DMS114 treated with DMSO at 0.1 percent for 48 hours (cell line): ENCODE results near the gene PTPRD.
"Not testable (repeated sequence)": the region's sequence is repeated elsewhere in the genome, so short reads cannot be mapped to it uniquely, and the experiment has no call there.

Experiments
- DNase-seq: peaks from one replicate; lab custom pipeline; 2025; ENCODE audit not compliant: unreplicated experiment; lab: John Stamatoyannopoulos, UW

The PTPRD gene

DNA sequence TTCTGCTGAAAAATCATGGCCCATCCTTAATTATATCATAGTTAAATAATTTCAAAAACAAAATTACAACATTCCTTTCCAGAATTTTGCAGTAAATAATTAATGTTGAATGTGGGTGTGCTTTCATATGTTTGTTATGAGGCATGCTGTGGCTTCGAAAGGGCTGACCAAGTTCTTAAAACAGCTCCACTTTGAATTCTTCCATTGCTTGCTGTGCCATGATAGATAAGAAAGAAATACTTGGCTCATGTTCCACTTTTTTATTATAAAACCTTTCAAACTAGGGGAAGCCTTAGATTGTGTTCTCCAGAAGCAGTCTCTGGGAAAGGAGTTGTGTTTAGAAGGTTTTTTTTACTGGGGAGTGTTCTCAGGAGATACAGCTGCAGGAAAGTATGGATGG lies 1534.5 kb downstream of the PTPRD start:
- no peak for DNase-seq

DNA sequence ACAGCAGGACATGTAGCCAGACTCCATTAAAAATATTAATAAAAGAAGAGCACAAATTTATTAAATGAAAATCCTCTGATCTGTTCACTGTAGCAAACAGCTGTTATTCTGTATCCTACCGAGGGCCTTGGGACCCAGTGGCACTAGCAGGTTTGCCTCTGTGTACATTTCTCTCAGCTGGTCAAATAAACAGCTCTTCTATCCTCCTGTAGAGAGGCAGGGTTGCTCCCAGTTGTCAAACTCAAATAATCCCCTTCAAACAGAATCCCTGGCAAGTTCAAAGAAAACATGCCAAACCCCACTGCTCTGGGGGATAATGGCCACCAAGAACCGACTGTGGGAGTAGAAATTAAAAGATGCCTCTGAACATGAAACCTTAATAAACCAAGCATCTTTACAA lies 1551.2 kb downstream of the PTPRD start:
- no peak for DNase-seq

DNA sequence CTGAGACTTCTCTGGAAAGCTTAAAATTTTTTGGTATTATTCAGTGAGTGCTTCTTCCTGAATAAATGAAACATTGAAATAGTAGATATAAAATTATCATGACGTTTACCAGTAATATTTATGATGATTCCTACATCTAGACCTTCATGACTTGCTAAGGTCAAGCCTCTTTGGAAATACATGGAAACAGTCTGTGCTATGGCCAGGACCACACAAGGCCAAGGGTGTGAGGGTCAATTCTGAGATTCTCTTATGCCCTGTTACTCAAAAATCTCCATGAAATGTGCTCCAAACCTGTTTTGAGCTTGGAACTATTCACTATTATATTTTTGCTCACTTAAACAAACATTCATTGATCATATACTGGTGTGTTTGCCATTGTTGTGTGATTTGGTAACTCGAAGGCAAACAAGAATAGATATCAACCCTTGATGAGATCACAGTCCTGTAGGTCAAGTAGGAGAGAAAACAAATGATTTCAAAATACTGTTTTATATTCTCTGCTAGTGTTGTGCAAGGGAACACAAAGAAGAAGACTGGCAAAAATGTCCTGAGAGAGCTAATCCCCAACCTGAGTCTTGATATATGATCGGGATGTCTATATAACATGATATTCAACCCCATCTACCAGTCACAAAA lies 1558.3 kb downstream of the PTPRD start:
- no peak for DNase-seq

DNA sequence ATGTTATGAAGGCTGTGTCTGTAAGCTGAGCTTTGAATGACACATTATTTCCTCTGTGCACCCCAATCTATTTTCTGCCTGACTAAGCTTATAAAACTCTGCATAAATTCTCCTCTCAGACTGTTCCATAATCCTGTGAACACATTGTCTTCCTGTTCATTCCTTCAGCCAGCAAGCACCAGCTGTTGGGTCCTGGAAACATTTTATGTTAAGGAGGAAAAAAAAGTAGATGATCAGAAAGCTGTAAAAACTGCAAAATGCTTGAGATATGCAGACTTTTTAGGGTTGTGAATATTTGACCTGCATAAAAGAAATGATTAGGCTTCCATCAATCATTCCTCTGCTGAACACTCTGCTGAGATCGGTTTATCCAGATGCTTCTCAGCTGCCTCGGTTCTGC lies 1567.2 kb downstream of the PTPRD start:
- no peak for DNase-seq

DNA sequence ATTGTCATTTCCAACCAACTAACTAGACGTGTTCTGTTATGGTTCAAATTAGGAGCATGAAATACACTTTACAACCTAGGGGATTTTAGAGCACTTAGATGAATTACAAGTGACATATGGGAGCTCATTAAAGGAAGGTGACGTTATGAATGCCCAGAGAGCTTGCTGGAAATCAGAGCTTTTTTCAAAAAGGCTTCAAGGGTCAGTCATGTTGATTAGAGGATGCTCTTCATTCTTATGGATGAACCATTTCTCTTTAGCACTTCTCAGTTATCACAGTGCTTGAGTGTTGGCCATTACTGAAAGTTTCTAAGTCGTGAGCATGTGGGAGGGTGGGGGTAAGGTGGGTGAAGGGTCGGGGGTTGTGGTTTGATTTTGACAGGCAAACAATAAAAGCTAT lies 1567.7 kb downstream of the PTPRD start:
- no peak for DNase-seq

DNA sequence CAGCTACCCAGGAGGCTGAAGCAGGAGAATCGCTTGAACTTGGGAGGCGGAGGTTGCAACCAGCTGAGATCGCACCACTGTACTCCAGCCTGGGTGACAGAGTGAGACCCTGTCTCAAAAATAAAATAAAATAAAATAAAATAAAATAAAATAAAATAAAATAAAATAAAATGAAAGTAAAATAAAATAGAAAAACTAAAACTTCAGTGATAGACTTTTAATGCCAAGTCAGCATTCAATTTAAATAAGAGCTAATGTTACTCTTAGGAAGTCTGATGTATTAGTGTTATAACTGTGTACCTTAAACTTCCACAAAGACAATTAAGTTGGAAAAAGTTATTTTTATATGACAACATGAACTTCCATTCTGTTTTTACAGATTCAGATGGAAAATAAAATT lies 1569.0 kb downstream of the PTPRD start:
- not testable (repeated sequence) for DNase-seq

DNA sequence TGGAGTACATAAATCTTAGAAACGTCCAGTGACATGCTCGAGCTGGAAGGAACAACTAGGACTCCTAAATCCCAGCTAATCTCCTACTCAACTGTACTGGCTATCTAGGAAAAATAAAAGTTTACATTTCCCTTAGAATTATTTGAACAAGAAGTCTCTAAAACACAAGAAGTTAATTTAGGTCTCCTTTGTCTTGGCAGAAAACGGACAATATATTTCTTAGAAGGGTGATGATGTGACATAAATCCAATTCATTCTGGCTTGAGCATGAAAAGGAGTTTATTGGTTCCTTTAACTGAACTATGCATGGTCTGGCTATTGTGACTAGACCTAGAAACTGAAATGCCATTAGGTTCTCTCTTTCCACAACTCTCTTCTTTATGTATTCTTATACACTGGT lies 1571.0 kb downstream of the PTPRD start:
- DNase-seq = no peak

DNA sequence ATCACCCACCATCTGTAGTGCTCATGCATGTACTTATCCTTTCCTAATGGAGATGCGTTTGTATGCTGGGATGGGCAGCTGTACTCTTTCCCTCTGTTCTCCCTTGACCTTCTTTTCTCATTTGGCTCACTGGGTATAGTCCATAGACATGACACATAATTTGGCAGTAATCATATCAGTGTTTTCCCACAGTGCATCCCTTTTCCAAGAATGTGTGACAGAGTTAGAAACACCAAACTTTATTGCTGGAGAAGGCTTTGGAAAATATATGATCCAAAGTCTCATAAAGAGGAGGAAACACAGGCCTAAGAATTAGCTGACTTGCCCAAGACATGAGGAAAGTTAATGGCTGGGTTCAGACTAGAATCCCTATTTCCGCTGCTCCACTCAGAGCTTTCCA lies 1579.8 kb downstream of the PTPRD start:
- no peak for DNase-seq

DNA sequence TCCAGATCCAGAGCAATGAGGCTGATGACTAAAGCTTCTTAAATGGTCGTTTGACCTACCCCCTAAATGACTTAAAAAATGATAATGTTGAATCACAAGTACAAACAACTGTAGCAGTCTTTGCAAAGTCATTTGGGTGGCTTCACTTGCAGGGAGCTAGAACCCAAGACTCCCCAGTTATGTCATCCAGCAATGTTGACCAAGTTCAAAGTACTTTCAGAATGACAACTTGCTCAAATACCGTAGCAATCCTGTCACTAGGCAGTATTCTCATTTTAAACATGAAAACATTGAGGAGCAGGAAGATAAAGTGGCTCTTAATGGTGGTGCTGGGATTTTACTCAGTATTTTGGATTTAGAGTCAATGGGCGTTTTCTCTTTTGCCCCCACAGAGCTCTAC lies 1596.2 kb downstream of the PTPRD start:
- DNase-seq = no peak

DNA sequence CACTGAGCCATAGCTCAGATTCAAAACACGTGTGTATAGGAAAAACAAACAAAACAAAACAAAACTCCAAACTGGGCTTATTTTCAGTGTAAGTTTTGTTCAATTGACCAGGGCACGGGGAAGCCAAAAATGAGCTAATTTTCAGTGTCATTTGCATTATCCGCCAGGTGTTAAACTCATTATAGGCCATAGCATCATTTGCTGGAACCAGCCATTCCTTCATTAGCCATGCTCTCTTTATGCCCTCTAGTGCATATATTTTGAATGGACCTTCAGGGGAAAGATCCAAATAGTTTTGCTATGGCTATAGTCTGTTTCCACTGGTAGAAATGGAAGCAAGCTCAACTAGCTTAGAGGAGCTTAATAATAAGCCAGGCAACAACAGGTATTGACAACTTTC lies 1608.0 kb downstream of the PTPRD start:
- no peak for DNase-seq

DNA sequence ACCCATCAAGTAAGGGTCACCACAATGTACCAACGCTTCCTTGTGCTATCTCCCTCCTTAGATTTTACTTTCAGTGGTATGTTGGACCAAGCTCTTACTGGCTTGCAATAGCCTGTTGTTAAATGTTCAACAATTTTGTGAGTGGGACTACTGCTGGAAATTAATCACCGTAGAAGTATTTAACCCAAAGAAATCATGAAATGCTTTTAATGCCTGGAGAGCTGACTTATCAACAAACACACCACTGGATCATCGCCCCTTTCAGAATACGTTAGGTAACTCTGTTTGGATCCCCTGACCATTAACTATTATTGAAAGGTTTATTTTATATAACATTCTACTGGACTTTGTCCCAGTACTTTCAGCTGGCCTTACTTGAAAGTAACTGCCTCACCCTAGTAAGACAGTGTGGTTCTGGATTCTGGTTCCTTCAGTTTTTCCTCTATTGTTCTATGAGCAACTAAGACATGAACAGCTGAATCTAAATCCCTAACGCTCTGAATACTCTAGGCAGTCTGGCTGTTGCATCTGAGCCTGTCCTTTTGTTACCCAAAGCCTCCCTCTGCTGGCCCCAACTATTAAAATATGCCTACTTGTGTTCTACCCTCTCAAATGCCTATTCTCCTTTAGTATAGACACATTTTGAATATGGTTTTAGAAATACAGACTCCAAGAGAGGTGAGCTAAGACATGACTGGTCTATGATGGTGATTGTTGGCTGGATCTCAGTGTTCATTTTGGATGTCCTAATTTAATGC lies 1609.8 kb downstream of the PTPRD start:
- peak; percentile 18 for DNase-seq

DNA sequence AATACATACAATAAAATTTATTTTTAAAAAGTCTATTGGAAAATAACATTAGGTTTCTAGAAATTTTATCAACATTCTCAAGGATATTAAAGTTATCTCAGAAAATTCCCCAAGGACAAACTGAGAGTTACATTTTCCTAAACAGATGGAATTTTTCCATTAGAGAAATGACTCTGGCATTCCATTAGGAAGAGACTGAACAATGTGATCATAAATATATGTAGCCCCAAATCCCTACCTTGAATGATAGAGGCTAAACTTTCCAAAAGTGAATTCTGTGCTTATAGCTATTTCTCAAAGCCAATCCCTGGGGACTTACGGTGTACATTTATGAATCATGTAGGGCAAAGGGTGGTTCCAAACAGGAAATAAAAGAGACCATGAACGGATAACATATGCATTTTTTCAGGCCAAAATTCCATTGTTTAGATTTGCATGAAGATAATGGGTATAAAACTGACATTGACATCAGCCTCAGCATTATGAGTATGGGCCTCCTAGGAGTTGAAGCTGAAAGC lies 1632.2 kb downstream of the PTPRD start:
- no peak for DNase-seq

DNA sequence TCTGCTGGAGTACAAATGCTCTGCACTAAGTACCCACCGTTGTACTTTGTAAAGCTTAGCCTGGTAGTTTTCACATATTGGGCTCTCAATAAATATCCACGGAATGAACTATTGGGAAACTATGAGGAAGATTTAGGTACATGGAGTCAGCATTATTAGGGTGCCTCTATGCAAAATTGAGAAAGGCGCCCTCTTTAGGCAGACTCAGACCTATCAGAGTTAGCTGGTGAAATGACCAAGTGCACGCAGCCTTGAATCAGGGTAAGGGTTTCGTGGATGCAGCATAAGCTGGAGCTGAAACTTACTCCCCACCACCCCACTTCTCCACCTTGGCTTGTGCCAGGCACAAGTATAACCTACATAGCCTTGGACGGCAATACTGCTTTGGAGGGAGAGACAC lies 1634.5 kb downstream of the PTPRD start:
- no peak for DNase-seq

DNA sequence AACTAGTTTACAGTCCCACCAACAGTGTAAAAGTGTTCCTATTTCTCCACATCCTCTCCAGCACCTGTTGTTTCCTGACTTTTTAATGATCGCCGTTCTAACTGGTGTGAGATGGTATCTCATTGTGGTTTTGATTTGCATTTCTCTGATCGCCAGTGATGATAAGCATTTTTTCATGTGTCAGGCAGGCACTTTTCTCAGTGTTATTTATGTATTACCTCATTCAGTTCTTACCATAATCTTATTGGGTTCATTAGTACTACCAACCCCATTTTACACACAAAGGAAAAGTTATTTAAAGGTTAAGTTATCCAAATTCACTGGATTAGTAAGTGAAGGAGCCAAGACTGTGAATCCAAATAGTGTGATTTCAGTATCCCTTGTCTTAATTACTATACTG lies 1644.5 kb downstream of the PTPRD start:
- DNase-seq = not testable (repeated sequence)

DNA sequence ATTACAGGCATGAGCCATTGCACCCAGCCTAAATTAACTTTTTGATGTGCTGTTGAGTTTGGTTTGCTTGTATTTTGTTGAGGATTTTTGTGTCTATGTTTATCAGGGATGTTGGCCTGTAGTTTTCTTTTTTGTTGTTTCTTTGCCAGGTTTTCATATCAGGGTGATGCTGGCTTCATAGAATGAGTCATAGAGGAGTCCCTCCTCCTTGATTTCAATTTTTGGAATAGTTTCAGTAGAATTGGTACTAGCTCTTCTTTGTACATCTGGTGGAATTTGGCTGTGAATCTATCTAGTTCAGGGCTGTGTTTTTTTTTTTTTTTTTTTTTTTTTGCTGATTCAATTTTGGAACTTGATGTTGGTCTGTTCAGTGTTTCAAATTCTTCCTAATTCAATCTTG lies 1648.9 kb downstream of the PTPRD start:
- no peak for DNase-seq

DNA sequence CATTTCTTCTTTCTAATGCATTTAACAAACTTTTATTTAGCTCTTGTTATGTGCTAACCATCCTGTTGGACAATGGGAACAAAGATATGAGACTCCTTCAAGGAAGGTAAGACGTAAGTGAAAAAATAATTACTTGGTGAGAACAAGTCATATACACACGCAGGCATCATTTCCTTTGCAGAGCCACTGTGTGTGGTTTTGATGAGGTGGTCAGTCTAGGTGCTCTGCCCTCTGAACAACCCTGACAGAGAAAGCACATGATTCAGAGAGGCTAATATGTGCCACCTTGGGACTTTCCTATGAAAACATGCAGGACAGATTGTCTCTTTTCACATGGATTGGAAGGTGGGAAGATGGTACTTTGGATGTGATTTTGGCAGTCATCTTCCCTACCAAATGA lies 1650.7 kb downstream of the PTPRD start:
- DNase-seq = no peak

DNA sequence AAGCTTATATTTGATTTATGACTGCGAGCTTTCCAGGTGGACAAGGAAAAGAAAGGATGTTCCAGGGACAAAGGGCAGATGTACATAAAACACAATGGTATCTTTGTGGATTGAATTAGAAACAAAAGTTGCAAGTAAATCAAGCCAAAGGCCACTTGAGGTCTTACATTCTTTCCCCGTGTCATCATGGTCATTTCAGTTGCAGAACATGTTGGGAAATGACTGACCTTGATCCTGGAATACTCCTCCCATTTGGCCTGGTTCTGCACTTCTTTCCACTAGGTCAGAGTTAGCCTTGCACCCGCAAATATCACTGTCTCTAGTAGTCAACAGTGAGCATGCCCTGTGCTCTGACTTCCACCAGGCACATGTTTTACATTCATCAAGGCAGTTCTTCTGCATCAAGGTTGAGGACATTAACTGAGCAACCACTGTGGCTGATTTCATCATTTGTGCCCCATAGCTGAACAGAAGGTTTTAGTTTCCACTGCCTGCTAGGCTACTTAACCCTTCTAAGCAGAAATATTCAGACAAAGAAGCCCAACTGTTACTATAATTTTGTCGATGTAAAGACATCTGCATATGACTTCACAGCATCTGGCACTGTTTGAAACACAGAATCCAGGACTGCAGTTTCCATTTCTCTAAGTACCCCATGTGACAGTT lies 1651.5 kb downstream of the PTPRD start:
- DNase-seq = no peak

DNA sequence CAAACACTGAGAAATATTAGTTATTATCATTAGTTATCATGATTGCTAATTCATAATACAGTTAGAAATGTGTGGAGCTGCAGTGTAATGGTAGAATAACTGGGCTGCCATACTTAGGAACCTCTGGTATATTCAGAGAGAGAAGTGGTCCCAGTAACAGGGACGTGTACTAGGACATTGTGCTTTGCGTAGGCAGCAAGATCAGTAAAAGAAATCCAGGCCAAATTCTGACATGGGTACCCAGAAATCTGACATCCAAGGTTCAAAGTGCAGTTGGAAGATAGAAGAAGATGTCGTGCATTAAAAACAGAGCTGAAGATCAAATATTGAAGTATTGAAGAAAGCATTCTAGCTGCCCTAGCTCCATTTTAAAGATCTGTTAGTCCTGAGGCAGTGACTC lies 1652.5 kb downstream of the PTPRD start:
- DNase-seq = no peak

DNA sequence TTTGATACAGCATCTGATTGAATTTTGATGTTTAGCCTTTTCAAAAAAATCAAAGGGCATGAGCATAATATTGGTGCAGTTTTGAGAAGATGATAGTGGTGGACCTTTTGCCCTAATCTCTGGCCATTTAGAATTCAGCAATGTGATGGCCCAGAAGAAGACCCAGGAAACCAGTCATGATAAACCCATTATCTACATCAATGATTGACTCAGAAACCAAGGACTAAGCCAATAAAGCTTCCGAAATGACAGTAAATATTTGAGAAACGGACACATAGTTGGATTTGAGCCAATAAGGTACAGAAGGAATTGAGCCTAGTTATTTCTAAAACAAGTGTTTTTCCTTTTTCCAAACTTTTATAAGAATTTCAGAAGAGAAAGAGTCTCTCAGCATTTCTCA lies 1654.4 kb downstream of the PTPRD start:
- DNase-seq = no peak

DNA sequence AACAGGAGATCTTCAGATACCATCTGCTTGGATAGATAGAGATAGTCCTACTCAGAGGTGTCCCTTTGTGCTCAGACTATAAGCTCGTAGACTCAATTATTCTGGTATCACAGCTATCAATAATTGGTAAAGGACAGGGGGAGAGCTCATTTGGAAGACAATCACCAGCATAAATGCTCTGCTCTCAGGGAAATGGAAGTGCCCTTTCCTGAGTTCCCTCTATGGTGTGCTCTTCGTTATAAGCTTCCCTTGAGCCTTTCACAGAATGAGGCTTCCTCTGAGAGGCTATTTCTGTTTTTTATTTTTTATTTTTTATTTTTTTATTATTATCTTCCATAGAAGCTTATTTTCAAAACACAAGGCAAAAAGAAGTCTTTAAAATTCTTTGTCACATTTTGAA lies 1657.5 kb downstream of the PTPRD start:
- no peak for DNase-seq

DNA sequence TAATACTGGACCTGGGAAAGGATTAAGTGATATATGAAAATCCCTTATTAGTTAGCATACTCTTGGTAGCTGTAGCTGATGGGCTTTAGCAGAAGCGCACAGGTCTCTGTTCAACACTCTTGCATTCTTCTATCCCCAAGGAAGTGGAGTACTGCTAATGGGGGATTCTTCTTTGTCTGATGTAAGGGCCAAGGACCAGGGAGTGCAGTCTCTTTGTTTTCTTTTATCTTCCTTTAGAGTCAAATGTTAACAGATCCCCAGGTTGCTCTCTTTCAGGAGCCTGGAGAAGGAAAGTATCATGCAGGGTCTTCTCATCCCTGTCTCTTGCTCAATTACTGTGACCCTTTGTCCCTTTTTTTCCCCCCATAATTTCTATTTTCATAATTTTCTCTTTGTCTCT lies 1666.3 kb downstream of the PTPRD start:
- DNase-seq = no peak

DNA sequence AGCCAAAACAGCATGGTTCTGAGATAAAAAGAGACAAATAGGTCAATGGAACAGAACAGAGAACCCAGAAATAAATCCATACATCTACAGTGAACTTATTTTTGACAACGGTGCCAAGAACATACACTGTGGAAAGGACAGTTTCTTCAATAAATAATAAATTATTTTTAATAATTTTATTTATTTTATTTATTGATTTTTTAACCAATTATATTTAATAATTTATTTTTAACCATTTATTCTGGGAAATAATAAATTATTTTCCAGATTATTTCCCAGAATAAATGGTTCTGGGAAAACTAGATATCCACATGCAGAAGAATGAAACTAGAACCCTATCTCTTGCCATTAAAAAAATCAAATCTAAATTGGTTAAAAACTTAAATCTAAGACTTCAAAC lies 1669.4 kb downstream of the PTPRD start:
- DNase-seq = no peak
